Urothelium cell line (cell line): ENCODE results near the gene PLCD3.

Experiments
- DNase-seq: peaks from one replicate; pipeline ENCODE4 v3.0.0; 2011; ENCODE audit warnings: low spot score, mixed read lengths
- FAIRE-seq: peaks from 2 replicates; lab custom pipeline; 2011; peaks lifted over from hg19 to GRCh38; lab: Jason Lieb, UNC

The PLCD3 gene

GRCh38 chr17:45120558-45120957, 11.8 kb downstream of the PLCD3 start:
- DNase-seq (no peak), FAIRE-seq (no peak)

GRCh38 chr17:45119964-45120363, 12.4 kb downstream of the PLCD3 start:
- FAIRE-seq (no peak), DNase-seq (no peak)

DNA sequence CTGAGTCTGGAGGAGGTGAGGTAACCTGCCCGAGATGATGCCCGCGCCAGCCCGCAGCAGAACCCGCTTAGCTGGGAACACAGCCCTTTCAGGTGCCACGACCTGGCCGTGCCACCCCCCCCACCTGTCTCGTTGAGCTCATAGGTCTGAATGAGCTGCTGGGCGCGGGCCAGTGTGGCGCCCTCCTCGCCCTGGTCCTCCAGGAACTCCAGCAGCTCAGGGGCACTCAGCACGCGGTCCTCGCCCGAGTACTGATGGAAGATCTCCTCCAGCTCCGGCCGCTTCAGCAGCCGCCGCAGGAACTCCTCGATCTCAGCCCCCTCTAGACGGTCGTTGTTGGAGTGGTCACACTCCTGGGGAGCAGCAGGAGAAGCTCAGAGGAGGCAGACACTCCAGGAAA, 13.6 kb downstream of the PLCD3 start:
- DNase-seq (no peak), FAIRE-seq (no peak)

DNA sequence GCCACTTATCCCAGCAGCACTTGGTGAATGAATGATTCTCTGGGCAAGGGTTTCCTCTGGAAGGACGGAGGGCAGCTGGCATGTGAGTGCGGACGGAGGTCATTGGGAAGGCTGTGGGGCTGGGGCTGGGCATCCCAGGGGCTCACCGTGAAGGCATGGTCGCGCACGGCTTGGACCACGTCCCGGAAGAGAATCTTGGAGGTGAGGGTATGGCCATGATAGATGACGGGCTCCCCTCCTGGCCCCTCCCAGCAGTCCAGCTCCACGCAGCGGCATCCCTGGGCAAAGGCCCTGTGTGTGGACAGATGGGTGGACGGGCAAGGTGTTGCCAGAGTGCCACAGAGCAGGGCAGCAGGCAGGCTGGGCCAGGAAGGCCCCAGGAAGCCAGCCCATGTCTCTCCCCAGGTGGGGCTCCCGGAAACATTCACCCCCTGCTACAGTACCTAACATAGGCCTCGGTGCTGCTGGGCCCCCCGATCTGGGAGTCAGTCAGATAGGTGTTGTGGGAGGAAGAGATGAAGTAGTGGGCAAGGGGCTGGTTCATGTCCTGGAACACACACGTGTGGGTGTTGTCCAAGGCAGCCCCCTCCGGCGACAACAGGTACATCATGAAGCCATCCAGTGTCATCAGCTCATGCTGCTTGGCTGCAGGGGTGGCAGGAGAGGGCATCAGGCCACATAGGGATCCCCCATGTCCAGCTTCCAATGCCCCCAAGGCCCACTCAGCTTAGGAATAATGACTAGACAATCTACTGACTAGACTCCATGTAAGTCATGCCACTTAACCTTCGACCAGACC, 14.3 kb downstream of the PLCD3 start:
- no peak for FAIRE-seq
- no peak for DNase-seq

GRCh38 chr17:45117334-45117733, 15.0 kb downstream of the PLCD3 start:
- no peak for FAIRE-seq
- no peak for DNase-seq

GRCh38 chr17:45116434-45117016, 15.8 kb downstream of the PLCD3 start:
- FAIRE-seq (no peak), DNase-seq (no peak)

GRCh38 chr17:45115871-45116270, 16.4 kb downstream of the PLCD3 start:
- DNase-seq (no peak), FAIRE-seq (no peak)

GRCh38 chr17:45115015-45115625, 17.2 kb downstream of the PLCD3 start:
- no peak for DNase-seq
- no peak for FAIRE-seq

GRCh38 chr17:45114117-45114932, 18.0 kb downstream of the PLCD3 start:
- FAIRE-seq, result no peak
- no peak for DNase-seq

- DNase-seq (no peak), FAIRE-seq (no peak)
Measured at GRCh38 chr17:45113424-45113754, 18.9 kb downstream of the PLCD3 start.

- FAIRE-seq (peak; percentile 79), DNase-seq (no peak)
Measured at GRCh38 chr17:45112559-45113423, 19.5 kb downstream of the PLCD3 start.

DNA sequence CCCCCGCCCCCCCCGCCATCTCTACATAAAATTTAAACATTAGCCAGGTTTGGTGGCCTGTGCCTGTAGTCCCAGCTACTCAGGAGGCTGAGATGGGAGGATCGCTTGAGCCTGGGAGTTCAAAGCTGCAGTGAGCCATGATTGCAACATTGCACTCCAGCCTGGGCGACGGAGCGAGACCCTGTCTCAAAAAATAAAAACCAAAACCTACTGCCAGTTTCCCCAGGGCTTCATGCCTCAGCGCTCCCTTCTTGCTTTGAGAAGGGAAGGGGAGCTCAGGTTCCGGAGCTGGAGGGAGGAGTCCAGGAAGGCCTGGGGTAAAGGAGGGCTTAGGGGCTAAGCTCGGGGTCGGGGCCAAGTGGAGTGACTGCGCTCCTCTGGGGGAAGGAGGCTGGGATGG, 20.5 kb downstream of the PLCD3 start:
- DNase-seq, result no peak
- FAIRE-seq, result no peak

DNA sequence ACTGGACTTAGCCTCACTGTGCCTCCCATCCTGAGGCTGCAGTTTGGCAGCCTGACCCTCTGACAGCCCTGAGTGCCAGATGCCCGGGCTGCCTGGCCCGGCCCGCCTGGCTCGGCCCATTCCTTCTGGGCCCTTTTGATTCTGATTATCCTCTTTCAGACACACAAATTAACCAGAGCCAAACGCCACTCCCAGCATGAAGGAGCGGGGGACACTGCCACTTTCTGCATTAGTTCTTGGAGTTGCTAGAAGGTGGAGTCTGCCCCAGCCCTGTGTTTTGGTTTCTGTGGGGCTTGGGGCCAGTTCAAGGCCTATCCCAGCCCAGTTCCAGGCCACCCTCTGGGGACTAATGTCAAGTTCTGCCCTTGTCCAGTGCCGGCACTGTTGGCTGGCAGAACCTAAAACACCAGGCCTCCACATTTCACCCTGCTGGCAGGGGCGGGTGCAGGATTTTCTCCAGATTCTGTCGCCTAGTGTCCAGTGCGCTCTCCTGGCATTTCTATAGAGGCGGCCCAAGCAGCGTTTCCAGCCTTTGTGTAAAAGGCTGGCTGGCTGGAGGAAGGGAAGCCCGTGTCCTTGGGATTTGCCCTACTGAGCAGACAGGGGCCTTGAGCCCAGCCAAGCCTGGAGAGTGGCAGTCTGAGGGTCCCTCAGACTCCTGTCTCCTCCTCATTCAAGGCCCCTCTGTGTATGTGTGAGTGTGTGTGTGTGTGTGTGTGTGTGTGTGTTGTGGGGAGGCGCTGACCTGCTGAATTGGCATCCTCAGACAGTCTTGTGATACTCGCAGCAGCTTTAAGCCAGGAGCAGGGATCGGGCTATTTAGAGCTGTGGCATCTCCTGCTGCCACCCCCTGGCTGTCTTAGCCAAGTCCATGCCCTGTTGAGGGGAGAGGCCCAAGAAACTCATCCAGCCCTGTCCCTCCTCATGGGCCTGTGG, 21.4 kb downstream of the PLCD3 start:
- FAIRE-seq (no peak), DNase-seq (no peak)

DNA sequence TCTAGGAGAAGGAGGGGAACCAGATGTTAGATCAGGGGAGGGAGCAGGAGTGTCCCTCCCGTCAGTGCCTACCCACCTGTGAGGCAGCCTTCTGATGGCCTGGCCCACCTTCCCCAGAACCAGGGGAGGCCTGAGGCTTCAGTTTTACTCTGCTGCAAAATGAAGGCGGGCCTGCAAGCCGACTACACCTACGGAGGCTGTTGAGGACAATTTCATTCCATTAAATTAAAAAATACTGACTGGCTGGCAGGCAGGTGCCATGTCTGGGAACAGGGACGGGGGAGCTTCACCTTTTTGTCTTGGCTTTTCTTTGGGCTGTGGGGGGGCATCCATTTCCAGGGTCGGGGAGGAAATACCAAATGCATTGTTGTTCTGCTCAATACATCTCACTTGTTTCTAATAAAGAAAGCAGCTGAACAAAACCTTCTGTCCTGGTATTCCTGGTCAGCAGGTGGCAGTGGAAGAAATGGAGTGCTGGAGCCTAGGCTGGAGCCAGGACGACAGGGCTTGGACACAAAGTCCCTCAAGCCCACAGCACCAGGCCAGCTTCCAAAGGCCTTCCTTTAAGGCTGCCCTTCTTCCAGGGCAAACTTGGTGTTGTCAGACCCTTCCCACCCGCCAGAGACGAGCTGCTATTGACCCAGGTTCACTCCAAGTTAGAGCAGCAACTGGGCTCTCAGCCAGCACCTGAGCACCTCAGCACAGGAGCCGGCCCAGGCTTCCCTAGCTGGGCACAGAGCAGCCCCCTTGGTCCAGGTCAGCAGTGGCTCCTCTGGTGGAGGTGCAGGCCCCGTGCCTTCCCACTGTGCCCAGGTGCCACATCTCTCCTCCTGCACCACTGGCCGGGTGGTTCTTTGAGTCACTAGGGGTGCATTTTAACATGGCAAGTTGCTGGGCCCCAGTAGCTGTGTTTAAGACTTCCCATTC, 23.5 kb downstream of the PLCD3 start:
- DNase-seq, result no peak
- FAIRE-seq, result no peak

DNA sequence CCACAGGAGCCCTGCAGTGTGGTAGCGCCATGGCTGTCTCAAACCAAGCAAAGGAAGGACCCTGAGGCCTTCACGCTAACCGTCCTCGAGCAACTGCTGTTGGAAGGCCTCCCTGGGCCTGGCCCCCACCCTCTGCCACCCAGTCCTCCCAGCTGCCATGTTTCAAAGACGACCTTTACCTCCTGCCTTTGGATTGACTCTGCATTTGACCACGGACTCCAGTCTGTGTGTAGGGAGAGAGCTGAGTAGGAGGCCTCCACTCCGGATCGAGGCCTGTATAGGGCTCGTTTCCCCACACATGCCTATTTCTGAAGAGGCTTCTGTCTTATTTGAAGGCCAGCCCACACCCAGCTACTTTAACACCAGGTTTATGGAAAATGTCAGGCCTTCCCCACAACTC, 24.3 kb downstream of the PLCD3 start:
- DNase-seq, result no peak
- FAIRE-seq, result no peak

GRCh38 chr17:45107293-45108010, 24.9 kb downstream of the PLCD3 start:
- no peak for DNase-seq
- no peak for FAIRE-seq

GRCh38 chr17:45106582-45106981, 25.7 kb downstream of the PLCD3 start:
- DNase-seq, result no peak
- no peak for FAIRE-seq

- no peak for FAIRE-seq
- DNase-seq, result no peak
Measured at GRCh38 chr17:45106096-45106495, 26.2 kb downstream of the PLCD3 start.
